NCI-H1436 (cell line): ENCODE data around the gene ZNF429.
"Not testable (repeated sequence)": the region's sequence is repeated elsewhere in the genome, so short reads cannot be mapped to it uniquely, and the experiment has no call there.

Source experiments
- DNase-seq: peaks from one replicate; lab custom pipeline; 2025; lab: John Stamatoyannopoulos, UW

The ZNF429 gene

DNA sequence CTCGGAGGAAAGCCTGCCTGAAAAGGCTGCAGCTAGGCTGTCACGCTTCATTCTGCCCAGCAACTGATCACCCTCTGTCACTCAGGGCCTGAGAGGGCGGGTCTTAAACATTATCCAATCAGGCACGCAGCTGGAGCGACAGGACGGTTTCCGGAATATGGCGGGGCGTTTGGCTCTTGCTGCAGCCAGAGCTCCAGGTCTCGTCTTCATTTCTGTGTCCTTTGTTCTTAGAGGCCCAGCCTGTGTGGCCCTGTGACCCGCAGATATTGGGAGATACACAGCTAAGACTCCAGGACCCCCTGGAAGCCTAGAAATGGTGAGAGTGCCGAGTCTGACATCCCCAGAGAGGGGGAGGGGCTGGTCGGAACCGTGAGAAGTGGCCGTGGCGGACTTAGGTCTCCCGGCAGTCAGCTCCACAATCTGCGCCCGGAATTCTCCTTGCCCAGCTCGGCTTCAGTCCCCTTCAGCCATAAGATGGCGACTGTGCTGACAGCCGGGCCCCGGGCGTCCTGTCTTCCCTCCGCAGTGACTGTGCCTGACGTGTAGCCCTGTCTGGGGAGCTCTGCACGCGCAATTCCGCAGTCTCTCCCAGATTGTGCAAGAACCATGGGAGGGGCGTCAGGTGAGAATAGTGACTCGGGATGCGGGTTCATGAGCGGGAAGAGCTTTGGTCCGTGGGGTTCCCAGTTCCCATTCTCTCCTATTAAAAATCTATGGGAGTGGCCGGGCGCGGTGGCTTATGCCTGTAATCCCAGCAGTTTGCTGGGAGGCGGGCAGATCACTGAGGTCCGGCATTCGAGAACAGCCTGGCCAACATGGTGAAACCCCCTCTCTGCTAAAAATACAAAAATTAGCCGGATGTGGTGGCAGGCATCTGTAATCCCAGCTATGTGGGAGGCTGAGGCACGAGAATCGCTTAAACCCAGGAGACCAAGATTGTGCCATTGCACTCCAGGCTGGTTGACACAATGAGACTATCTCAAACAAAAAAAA lies at the start of gene ZNF429:
Gene ZNF429 (plus strand): TSS at position 144 of the 993 bp plus-strand sequence. CDS start 170 bp downstream, at position 314.
- peak; percentile 83 for DNase-seq

DNA sequence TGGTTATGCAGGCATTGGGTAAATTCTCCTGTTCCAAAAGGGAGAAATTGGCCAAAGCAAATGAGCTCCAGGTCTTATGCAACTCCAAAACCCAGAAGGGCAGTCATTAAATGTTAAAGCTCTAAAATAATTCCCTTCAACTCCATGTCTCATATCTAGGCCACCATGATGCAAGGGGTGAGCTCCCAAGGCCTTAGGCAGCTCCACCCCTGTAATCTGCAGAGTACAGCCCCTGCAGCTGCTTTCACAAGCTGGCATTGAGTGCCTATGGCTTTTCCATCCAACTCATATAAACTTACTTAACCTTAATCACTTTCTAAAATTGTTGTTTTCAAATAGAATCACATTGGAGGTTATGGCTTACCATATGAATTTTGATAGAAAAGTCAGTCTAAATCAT lies 44.7 kb upstream of the ZNF429 start:
- no peak for DNase-seq

DNA sequence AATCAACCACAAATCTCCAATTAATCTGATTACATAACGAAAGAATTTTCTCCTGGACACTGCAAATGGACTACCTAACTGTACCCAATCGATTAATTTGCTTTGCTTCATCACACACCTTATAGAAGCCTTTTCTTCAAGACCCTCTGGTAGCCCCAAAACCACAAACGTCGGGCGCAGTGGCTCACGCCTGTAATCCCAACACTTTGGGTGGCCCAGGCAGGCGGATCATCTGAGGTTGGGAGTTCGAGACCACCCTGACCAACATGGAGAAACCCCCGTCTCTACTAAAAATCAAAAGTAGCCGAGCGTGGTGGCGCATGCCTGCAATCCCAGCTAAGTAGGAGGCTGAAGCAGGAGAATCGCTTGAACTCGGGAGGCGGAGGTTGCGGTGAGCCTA lies 42.9 kb upstream of the ZNF429 start:
- DNase-seq: no peak

DNA sequence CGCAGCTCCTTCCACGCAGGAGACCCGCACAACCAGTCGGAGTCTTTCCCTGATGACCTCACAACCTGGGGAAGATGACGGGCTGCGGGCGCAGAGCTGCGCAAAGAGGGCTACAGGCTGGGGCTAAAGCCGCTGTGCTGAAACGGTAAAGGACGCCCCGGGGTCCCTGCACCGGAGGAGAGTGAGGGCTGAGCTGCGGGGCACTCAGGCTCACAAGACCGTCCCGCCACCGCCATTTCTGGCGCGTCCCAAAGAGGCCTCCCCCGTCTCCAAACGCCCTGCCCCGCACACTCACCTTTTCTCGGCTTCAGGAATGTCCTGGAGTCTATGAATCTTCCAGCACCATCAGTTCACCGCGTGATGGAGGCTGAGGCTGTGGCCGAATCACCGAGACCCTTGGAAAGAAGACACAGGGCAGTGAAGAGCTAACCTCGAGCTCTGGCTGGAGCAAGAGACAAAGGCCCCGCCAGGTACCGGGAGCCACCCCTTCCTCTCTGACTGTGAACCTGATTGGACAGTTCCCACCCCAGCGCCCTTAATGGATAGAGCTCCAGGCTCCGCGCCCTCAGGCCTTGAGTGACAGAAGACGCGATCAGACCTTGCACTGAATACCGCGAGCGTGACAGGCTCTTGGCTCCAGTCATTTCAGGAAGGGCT lies 41.8 kb upstream of the ZNF429 start:
- no peak for DNase-seq

DNA sequence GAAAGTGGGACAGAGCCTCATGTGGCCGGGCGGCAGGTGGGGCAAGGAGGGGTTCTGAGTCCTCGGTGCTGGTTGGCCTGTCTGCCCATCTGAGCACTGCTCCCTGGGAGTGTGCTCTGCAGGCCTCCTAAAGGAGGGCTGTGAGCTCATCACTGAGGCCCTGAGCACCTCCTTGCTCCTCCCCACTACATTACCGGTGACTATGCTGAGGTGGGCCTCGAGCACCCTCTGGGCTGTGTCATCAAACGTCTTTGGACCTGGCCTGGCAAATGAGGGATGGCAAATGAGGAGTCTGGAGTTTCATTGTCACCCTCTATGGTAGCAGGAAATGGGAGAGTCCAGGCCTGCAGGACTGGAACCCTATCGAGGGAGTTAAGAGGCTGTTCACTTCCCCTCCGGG lies 38.8 kb upstream of the ZNF429 start:
- no peak for DNase-seq

DNA sequence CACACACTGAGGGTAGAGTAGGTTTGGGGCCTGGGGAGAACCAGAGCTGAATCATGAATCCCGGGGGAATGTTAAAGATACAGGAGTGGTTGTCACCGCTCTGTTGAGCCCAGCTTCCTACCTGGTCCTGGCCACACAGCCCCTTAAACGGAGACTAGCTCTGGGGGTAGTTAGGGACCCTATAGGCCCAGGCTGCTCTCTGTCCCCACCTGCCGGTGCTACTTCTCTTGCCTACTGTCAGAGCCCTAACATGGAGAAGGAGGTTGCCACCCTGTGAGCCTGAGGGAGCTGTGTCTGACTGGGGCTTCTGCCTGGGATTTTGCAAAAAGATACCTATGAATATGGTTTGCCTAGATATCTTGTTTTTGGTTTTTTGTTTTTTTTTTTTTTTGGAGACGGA lies 36.6 kb upstream of the ZNF429 start:
- no peak for DNase-seq

DNA sequence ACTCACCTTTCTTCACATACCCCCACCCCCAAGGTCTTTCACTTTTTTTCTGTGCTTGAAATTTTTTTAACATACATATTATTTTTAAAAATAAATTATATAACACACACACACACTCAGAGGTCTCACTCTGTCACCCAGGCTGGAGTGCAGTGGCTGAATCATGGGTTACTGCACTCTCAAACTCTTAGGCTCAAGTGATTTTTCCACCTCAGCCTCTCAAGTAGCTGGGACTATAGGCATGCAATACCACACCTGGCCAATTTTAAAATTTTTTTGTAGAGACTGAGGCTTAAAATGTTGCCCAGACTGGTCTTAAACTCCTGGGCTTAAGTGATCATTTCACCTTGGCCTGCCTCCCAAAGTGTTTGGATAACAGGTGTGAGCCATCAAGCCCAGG lies 32.9 kb upstream of the ZNF429 start:
- no peak for DNase-seq

DNA sequence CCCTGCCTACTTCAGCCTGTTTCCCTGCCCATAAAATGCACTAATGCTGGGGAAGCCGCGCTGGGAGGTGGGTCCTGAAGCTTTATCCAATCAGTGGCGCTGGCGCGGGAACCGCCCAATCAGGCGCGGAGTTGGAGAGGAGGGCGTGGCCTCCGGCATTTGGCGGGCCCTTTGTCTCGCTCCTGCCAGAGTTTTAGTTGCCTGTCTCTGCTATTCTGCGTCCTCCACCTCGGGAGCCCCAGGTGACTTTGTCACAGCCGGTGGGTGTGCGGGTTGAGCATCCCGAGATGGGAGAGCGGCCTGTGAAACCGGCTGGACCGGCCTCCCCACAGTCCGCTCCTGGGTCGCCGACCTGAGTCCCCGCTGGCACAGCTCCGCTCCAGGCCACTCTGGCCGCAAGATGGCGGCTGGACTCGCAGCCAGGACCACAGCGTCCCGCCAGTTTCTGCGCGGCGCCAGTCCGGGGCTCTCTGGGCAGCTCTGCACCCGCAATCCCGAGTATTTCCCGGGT lies 30.7 kb upstream of the ZNF429 start:
- no peak for DNase-seq

DNA sequence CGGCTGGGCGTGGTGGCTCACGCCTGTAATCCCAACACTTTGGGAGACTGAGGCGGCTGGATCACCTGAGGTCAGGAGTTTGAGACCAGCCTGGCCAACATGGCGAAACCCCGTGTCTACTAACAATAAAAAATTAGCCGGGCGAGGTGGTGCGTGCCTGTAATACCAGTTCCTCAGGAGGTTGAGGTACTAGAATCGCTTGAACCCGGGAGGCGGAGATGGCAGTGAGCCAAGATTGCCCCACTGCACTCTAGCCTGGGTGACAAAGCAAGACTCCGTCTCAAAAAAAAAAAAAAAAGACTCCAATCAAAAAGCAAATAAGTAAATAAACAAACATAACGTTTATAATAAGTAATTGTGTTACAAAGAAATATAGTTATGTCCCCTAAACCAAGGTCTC lies 23.0 kb upstream of the ZNF429 start:
- DNase-seq: not testable (repeated sequence)

DNA sequence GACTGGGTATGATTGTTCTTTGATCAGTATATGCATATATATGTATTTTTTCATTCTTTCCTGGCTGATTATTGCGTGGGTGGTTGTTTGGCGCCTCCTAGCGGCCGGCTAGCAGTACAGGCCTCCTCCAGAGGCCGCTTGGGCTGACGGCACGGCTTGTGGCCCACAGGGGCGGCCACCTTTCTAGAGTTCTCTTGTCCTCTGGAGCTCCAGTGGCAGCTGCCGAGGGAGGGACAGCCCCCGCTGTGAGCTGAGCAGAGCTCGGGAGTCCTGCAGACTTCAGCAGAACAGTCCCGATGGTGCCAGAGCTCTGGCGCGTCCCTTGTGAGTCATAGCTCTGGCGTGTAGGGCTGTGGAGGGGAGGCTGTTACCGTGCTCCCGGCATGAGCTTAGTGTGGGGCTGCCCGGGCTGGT lies 22.5 kb upstream of the ZNF429 start:
- no peak for DNase-seq

DNA sequence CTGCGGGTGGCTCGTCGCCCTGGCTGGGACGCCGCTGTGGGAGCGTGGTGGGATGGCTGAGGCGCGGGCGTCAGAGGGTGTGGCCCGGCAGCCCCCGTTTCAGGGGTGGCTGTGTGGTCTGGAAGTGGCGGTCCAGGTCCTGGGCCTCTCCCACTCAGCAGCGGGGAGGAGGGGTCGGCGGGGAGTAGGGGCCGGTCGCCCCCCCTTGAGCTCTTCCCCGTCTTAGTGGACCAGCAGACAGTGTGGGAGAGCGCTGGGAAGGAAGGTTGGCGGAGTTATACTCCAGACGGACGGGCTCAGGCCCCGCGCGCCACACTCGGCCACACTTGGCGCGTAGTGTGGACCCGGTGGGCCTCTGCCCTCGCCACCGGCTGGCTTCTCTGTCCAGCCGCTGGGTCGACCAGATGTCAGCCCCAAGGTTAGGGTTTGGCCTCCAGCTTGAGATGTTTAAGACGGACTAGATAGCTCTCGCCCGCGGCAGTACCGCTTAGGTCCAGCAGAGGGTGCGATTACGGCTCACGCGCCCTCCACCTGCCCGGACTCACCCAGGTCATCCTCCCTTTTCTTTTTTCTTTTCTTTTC lies 21.7 kb upstream of the ZNF429 start:
- no peak for DNase-seq

DNA sequence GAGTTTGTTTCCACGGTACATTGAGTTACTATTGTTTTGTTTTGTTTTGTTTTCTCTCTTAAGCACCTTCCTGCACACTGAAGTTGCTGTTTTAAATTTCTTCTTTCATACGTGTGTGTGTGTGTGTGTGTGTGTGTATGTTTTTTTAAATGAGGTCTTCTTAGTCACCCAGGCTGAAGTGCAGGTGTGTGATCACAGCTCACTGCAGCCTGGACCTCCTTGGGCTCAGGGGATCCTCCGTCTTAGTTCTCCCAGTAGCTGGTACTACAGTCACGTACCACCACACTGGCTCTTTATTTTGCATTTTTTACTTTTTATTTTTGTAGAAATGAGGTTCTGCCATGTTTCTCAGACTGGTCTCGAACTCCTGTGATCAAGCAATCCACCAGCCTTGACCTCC lies 20.8 kb upstream of the ZNF429 start:
- DNase-seq: no peak

DNA sequence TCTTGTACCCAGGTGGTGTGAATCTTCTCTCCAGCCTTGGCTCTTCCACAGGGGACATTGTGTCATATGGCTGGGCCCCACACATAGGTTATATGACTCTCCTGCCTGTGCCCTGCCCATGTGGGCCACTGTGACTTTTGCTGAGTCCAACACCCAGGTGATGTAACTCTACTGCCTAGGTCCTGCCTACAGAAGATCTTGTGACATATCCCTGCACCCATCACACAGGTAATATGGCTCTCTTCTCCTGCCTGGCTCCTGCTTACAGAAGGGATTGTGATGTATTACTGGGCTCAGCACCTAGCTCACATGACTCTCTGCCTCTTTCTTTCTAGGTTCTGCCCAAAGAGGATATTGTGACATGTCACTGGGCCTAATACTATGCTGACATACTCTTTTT lies 19.5 kb upstream of the ZNF429 start:
- DNase-seq: no peak

DNA sequence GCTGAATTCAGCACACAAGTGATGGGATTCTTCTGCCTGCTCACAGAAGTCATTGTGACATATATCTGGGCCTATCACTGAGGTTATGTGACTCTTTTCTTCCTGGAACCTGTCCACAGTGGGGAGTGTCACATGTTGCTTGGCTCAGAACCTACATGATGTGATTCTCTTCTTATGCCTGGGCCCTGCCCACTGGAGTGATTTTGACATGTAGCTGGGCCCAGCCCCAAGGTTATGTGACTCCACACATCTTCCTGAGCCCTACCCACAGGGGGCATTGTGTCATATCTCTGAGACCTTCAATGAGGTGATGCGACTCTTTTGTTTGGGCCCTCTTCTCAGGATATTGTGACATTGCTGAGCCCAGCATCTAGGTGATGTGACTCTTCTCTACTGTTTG lies 17.4 kb upstream of the ZNF429 start:
- no peak for DNase-seq

DNA sequence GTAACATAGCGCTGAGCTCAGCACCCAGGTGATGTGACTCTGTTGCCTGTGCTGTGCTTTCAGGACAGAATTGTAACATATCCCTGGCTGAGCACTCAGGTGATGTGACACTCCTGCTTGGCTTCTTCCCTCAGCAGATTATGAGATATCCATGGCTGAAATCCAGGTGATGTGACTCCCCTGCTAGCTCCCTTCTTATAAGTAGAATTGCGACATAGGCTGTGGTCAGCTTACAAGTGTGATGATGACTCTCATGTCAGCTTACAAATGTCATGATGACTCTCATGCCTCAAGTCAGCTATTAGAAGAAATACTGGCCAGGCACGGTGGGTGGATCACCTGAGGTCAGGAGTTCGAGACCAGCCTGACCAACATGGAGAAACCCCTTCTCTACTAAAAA lies 14.3 kb upstream of the ZNF429 start:
- DNase-seq: no peak

DNA sequence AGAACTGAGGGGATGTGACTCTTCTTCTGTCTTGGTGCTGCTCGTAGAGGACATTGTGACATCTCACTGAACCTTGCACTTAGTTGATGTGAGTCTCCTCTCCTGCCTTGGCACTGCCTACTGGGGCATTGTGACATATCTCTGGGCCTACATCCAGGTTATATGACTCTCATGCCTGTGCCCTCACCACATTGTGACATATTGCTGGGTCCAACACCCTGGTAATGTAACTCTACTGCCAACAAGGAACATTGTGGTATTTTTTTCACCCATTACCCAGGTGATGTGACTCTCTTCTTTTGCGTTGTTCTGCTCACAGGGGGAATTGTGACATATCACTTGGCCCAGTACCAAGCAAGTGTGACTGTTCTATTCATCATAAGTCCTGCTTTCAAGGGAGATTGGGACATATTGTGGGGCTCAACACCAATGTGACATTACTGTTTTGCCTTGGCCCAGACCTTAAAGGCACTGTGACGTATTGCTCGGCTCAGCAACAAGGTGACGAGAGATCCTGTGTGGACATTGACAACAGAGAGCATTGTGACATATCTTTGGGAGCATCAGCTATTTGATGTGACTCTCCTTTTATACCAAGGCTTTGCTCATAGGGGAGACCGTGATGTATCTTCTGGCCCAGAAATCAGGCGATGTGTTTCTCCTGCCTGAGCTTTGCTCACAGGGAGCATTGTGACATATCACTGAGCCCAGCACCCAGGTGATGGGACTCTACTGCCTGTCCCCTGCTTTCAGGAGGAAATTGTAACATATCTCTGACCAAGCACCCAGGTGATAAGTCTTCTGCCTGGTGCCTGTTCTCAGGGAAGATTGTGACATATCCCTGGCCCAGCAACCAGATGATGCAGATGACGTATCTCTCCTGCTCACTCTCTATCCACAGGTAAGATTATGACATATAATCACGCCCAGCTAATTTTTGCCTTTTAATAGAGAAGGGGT lies 12.2 kb upstream of the ZNF429 start:
- no peak for DNase-seq

DNA sequence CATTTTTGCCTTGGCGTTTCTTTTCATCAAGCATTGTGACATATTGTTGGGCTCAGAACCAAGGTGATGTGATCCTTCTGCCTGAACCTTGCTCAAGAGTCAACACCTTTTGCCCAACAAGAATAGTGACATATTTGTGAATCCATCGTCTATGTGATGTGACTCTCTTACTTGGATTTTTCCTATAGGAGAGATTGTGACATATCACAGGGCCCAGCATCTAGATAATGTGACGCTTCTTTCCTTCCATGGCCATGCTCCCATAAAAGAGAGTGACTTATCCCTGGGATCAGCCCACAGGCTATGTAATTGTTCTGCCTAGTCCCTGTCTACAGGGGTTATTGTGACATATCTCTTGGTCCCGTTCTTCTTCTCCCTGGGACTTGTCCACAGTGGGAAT lies 8.5 kb upstream of the ZNF429 start:
- DNase-seq: no peak

DNA sequence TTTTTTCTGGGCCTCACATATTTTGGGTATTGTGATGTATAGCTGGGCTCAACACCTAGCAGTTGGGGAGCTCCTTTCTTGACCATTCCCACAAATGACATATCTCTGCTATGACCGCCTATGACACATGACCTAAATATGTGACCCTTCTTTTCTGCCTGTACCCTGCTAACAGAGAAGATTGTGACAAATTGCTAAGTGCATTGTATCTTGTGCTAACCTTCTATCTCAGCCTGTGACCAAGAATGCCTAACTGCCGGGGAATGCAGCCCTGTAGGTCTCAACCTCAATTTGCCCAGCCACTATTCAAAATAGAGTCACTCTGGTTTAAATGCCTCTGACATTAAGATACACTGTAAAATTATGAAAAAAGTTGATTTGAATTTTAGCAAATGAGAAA lies 6.8 kb upstream of the ZNF429 start:
- no peak for DNase-seq

DNA sequence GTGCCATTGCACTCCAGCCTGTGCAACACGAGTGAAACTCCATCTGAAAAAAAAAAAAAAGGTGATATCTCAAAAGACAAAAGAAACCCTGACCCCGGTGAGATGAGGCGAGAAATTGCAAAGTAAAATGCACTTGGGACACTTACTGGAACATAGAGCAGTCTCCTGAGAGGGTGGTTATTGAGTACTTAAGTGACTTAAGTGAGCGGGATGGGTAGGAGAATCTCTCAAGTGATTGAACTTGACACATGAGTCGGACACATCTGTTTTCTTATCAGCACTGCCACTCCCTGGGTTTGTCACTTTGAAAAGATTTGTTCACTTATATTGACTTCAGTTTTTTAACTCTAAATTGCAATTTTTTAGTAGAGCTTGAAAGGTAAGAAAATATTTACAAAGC lies 2.8 kb downstream of the ZNF429 start:
- no peak for DNase-seq

DNA sequence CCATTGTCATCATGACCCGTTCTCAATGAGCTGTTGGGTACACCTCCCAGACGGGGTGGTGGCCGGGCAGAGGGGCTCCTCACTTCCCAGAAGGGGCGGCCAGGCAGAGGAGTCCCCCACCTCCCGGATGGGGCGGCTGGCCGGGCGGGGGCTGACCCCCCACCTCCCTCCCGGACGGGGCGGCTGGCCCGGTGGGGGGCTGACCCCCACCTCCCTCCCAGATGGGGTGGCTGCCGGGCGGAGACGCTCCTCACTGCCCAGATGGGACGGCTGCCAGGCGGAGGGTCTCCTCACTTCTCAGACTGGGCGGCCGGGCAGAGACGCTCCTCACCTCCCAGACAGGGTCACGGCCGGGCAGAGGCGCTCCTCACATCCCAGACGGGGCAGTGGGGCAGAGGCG lies 5.7 kb downstream of the ZNF429 start:
- not testable (repeated sequence) for DNase-seq

DNA sequence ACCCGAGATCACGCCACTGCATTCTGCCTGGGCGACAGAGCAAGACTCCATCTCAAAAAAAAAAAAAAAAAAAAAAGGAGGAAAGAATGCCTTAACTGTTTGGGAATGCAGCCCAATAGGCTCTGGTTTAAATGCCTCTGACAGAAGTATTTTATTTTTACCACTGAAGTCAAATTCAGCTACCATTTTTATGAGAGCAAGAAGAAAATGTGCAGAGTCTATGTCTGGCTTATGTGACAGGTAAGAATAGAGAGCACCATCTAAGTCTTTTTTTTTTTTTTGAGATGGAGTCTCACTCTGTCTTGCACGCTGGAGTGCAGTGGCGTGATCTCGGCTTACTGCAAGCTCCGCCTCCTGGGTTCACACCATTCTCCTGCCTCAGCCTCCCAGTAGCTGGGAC lies 7.2 kb downstream of the ZNF429 start:
- not testable (repeated sequence) for DNase-seq

DNA sequence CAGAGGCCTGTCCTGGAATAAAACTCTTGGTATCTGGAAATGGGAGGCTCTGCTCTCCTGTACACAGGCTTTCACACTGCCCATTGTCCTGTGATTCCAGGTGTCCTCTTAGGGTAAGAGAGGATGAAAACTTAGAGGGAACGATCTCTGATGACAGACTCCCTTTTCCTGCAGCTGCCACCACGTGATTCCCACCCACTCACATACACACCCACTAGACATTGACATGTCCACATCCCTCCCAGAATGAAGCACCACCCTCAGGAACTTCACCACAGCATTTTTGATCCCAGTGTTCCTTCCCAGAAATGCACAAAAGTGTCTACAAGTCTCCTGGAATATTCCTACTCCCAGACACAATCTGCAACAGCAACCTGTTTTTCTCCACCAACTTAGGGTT lies 8.2 kb downstream of the ZNF429 start:
- no peak for DNase-seq
